SK-N-MC (cell line): ENCODE data around the gene SARDH.

ENCODE experiments used
- EZH2 ChIP-seq: fragments of 200-600 bp; sonication (generic); IDR thresholded peaks from one replicate; pipeline ENCODE4 v1.6.1; 2017; ENCODE audit warnings: antibody characterized with exemption
- POLR2AphosphoS5 ChIP-seq: IDR thresholded peaks from 2 replicates; pipeline ENCODE4 v1.6.1; 2012; ENCODE audit warnings: mild to moderate bottlenecking, low read depth, low read length, borderline replicate concordance

GRCh38 chr9:133641861-133642595, 96.1 kb downstream of the SARDH start:
- TF ChIP-seq POLR2AphosphoS5 (no peak), EZH2 (no peak)
